DOHH2 (cell line): ENCODE measurements around the gene GAS2L2.

Source experiments
- H3F3A ChIP-seq: fragments of 200-600 bp; sonication (generic), shearing (Covaris generic); 2 replicates; pipeline ENCODE4 v1.6.0; 2016; ENCODE audit warnings: antibody characterized with exemption, mild to moderate bottlenecking; ENCODE audit not compliant: control insufficient read depth, insufficient read depth
- H3K27ac ChIP-seq: fragments of 200-600 bp; sonication (generic); 2 replicates; pipeline ENCODE4 v1.5.1; 2014; ENCODE audit warnings: low read depth, mild to moderate bottlenecking, low read length, moderate library complexity
- H3K27me3 ChIP-seq: fragments of 200-600 bp; sonication (generic); 2 replicates; pipeline ENCODE4 v1.6.1; 2014; ENCODE audit warnings: mild to moderate bottlenecking, low read length, mixed read lengths; ENCODE audit not compliant: control insufficient read depth
- H3K36me3 ChIP-seq: fragments of 200-600 bp; sonication (generic); 2 replicates; pipeline ENCODE4 v1.6.1; 2014; ENCODE audit warnings: mild to moderate bottlenecking, low read length, moderate library complexity, mixed read lengths; ENCODE audit not compliant: control insufficient read depth
- H3K4me1 ChIP-seq: fragments of 200-600 bp; sonication (generic); 2 replicates; pipeline ENCODE4 v1.6.1; 2014; ENCODE audit warnings: mild to moderate bottlenecking, low read length, mixed read lengths; ENCODE audit not compliant: control insufficient read depth
- H3K4me2 ChIP-seq: fragments of 200-600 bp; sonication (generic); 2 replicates; pipeline ENCODE4 v1.6.0; 2014; ENCODE audit warnings: mild to moderate bottlenecking, low read length, moderate library complexity
- H3K4me3 ChIP-seq: fragments of 200-600 bp; sonication (generic); 2 replicates; pipeline ENCODE4 v1.5.1; 2014; ENCODE audit warnings: mild to moderate bottlenecking, low read length, mixed read lengths
- H3K79me2 ChIP-seq: fragments of 200-600 bp; sonication (generic); 2 replicates; pipeline ENCODE4 v1.6.1; 2014; ENCODE audit warnings: mild to moderate bottlenecking, low read length, mixed read lengths; ENCODE audit not compliant: control insufficient read depth
- H3K9me2 ChIP-seq: fragments of 200-600 bp; sonication (generic); replicated peaks from 2 replicates; pipeline ENCODE4 v1.6.1; 2014; ENCODE audit warnings: mild to moderate bottlenecking, low read length, mixed read lengths; ENCODE audit not compliant: control insufficient read depth
- H3K9me3 ChIP-seq: fragments of 200-600 bp; sonication (generic); 2 replicates; pipeline ENCODE4 v1.6.1; 2014; ENCODE audit warnings: antibody characterized with exemption, low read length, mixed read lengths; ENCODE audit not compliant: control insufficient read depth, insufficient read depth
- H4K20me1 ChIP-seq: fragments of 200-600 bp; sonication (generic); 2 replicates; pipeline ENCODE4 v1.6.0; 2014; ENCODE audit warnings: low read depth, mild to moderate bottlenecking, antibody characterized with exemption, low read length, moderate library complexity; ENCODE audit not compliant: control insufficient read depth, insufficient read depth
- CTCF ChIP-seq: fragments of 200-600 bp; sonication (generic); IDR thresholded peaks from one replicate; pipeline ENCODE4 v1.5.1; 2014; ENCODE audit warnings: antibody characterized with exemption, mild to moderate bottlenecking, low read depth, low read length; ENCODE audit not compliant: poor library complexity, severe bottlenecking
- EZH2phosphoT487 ChIP-seq: fragments of 200-600 bp; sonication (generic); IDR thresholded peaks from 2 replicates; pipeline ENCODE4 v1.6.1; 2017; ENCODE audit warnings: borderline replicate concordance, mild to moderate bottlenecking, antibody characterized with exemption, low read length, moderate library complexity, mixed read lengths

GAS2L2 gene

GRCh38 chr17:35738519-35739133, 14.4 kb downstream of the GAS2L2 start:
- H3K27me3 ChIP-seq: peaks cover 7% of the 10 kb centered on the region
- H4K20me1 ChIP-seq: no peaks in the 10 kb centered on the region

GRCh38 chr17:35736236-35736635, 16.8 kb downstream of the GAS2L2 start:
- Histone ChIP-seq H3F3A (no peaks in the 10 kb centered on the region), H3K9me2 (no peaks in the 10 kb centered on the region), H3K79me2 (no peaks in the 10 kb centered on the region), H3K9me3 (no peaks in the 10 kb centered on the region), H3K27me3 (peaks cover 23% of the 10 kb centered on the region), H3K36me3 (no peaks in the 10 kb centered on the region), H3K27ac (no peak overlapping the region), H3K4me1 (no peaks in the 10 kb centered on the region), H3K4me3 (no peak overlapping the region), H3K4me2 (no peak overlapping the region), H4K20me1 (no peaks in the 10 kb centered on the region)
- TF ChIP-seq EZH2phosphoT487 (no peak), CTCF (no peak)

More at GRCh38 chr17:35738519-35739133, 14.4 kb downstream of the GAS2L2 start:
- Histone ChIP-seq H3K9me3 (no peaks in the 10 kb centered on the region), H3F3A (no peaks in the 10 kb centered on the region), H3K27ac (no peak overlapping the region), H3K4me1 (no peaks in the 10 kb centered on the region), H3K9me2 (no peaks in the 10 kb centered on the region), H3K4me2 (no peak overlapping the region), H3K4me3 (no peak overlapping the region), H3K36me3 (no peaks in the 10 kb centered on the region), H3K79me2 (no peaks in the 10 kb centered on the region)
- no peak for TF ChIP-seq EZH2phosphoT487

GRCh38 chr17:35735036-35735805, 17.8 kb downstream of the GAS2L2 start:
- Histone ChIP-seq H3K9me2 (no peaks in the 10 kb centered on the region), H3K36me3 (no peaks in the 10 kb centered on the region), H3K4me2 (no peak overlapping the region)

More at GRCh38 chr17:35735036-35735805, 17.8 kb downstream of the GAS2L2 start:
- Histone ChIP-seq H3K27me3 (peaks cover 30% of the 10 kb centered on the region), H3K4me1 (no peaks in the 10 kb centered on the region), H3K27ac (no peak overlapping the region), H3K9me3 (no peaks in the 10 kb centered on the region), H3K79me2 (no peaks in the 10 kb centered on the region), H3F3A (no peaks in the 10 kb centered on the region), H3K4me3 (no peak overlapping the region), H4K20me1 (no peaks in the 10 kb centered on the region)
- TF ChIP-seq CTCF (no peak), EZH2phosphoT487 (no peak)
